Activated CD8-positive, alpha-beta T cell treated with anti-CD3 and anti-CD28 coated beads for 36 hours (primary cell): Measurements from ENCODE around the gene MAPK8IP1. TPM values are rescaled to one million over a fixed set of nuclear protein-coding genes. Genes with fewer than 3 reads are reported as not detected.
"Not testable (repeated sequence)": the region's sequence is repeated elsewhere in the genome, so short reads cannot be mapped to it uniquely, and the experiment has no call there.

ENCODE experiments used
- ATAC-seq: fragments of 200-7000 bp; cut with Tn5 transposase; one replicate; pipeline ENCODE4 v1.10.0; 2021; ENCODE audit warnings: mild to moderate bottlenecking, moderate library complexity
- CTCF ChIA-PET: fragments of 350-600 bp; sonication (Branson Sonifier 250); formaldehyde crosslinking; loops from one replicate; lab custom pipeline; 2021; ENCODE audit warnings: antibody characterized with exemption; lab: Charles Lee
- POLR2A ChIA-PET: fragments of 350-600 bp; sonication (Branson Sonifier 250); formaldehyde crosslinking; loops from one replicate; lab custom pipeline; 2021; ENCODE audit warnings: antibody characterized with exemption; lab: Charles Lee
- DNase-seq: peaks from one replicate; pipeline ENCODE4 v3.0.0-alpha.2; 2020
- H3K27ac Mint-ChIP-seq: one replicate; pipeline ENCODE4 v1.8.0; 2021; ENCODE audit warnings: mild to moderate bottlenecking, mixed read lengths
- H3K27me3 Mint-ChIP-seq: one replicate; pipeline ENCODE4 v1.8.0; 2021; ENCODE audit warnings: mixed read lengths
- H3K36me3 Mint-ChIP-seq: one replicate; pipeline ENCODE4 v1.8.0; 2021; ENCODE audit warnings: low read depth, mixed read lengths
- H3K4me1 Mint-ChIP-seq: one replicate; pipeline ENCODE4 v1.8.0; 2021; ENCODE audit warnings: low read depth, mixed read lengths
- H3K4me3 Mint-ChIP-seq: one replicate; pipeline ENCODE4 v1.8.0; 2021; ENCODE audit warnings: mild to moderate bottlenecking, moderate library complexity, mixed read lengths
- H3K9me3 Mint-ChIP-seq: one replicate; pipeline ENCODE4 v1.8.0; 2021; ENCODE audit warnings: mixed read lengths
- intact Hi-C: fragments of 100-400 bp; cut with micrococcal nuclease; formaldehyde crosslinking; loops from one replicate; pipeline ENCODE4 v1.10.0; 2022
- total RNA-seq, 2 experiments: library from RNA; stranded (reverse); gene quantifications; one replicate each; pipeline ENCODE4 v1.2.3, GENCODE V29; 2021
- TF ChIP-seq, protein P1 (sequence below): fragments of 200-600 bp; IDR thresholded peaks from one replicate; pipeline ENCODE4 v1.8.0; 2022; ENCODE audit warnings: antibody characterized with exemption, mild to moderate bottlenecking

Gene MAPK8IP1
- total RNA-seq, 2 experiments from 2014 or later = 1.4 to 1.8 TPM

DNA sequence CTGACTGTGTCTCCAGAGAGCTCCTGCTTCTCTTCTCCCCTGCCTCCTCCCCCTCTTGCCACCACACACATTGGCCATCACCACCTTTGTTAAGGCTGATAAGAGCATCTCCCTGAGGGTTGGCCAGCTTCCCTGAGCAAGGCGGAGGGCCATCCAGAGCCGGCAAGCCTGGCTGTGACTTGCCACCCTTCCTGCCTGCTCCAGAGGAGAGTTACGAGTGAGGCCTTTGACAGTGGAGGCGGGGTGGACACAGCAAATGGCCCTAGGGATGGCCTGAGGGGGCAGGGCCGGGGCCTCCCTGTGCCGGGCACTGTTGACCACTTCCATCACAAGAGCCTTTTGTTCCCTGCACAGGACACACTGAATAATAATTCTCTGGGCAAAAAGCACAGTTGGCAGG is 16.2 kb downstream of the MAPK8IP1 start:
- Mint-ChIP-seq H3K27ac (no peak overlapping the region), H3K4me3 (no peak overlapping the region), H3K36me3 (no peaks in the 10 kb centered on the region), H3K27me3 (peaks cover 9% of the 10 kb centered on the region), H3K9me3 (no peaks in the 10 kb centered on the region), H3K4me1 (peaks cover 10% of the 10 kb centered on the region)
- ATAC-seq (no peak), DNase-seq (no peak)
- TF ChIP-seq, protein P1, sequence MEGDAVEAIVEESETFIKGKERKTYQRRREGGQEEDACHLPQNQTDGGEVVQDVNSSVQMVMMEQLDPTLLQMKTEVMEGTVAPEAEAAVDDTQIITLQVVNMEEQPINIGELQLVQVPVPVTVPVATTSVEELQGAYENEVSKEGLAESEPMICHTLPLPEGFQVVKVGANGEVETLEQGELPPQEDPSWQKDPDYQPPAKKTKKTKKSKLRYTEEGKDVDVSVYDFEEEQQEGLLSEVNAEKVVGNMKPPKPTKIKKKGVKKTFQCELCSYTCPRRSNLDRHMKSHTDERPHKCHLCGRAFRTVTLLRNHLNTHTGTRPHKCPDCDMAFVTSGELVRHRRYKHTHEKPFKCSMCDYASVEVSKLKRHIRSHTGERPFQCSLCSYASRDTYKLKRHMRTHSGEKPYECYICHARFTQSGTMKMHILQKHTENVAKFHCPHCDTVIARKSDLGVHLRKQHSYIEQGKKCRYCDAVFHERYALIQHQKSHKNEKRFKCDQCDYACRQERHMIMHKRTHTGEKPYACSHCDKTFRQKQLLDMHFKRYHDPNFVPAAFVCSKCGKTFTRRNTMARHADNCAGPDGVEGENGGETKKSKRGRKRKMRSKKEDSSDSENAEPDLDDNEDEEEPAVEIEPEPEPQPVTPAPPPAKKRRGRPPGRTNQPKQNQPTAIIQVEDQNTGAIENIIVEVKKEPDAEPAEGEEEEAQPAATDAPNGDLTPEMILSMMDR = no peak
- POLR2A ChIA-PET = interaction anchor here (0.9 kb wide), 1 partner anchor 18 kb away, joined by 3 read pairs; no protein-coding TSS in a partner anchor
- CTCF ChIA-PET = no interaction called here
- intact Hi-C loops = no loop called here

DNA sequence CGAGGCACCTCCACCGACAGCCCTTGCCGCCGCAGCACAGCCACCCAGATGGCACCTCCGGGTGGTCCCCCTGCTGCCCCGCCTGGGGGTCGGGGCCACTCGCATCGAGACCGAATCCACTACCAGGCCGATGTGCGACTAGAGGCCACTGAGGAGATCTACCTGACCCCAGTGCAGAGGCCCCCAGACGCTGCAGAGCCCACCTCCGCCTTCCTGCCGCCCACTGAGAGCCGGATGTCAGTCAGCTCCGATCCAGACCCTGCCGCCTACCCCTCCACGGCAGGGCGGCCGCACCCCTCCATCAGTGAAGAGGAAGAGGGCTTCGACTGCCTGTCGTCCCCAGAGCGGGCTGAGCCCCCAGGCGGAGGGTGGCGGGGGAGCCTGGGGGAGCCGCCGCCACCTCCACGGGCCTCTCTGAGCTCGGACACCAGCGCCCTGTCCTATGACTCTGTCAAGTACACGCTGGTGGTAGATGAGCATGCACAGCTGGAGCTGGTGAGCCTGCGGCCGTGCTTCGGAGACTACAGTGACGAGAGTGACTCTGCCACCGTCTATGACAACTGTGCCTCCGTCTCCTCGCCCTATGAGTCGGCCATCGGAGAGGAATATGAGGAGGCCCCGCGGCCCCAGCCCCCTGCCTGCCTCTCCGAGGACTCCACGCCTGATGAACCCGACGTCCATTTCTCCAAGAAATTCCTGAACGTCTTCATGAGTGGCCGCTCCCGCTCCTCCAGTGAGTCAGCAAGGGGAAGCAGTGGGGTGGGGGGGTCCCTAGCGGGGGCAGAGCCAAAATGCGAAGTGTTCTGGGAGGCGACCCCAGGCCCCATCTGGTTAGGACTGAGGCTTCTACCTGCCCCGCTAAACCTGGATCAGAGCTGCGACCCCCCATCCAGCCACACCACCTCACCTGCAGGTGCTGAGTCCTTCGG is 17.3 kb downstream of the MAPK8IP1 start:
- TF ChIP-seq, protein P1 = no peak
- H3K27ac Mint-ChIP-seq = no peak overlapping the region
- CTCF ChIA-PET = no interaction called here
- POLR2A ChIA-PET = no interaction called here
- no peak overlapping the region for H3K4me3 Mint-ChIP-seq
- intact Hi-C loops = no loop called here
- no peak for DNase-seq
- no peaks in the 10 kb centered on the region for H3K9me3 Mint-ChIP-seq
- H3K27me3 Mint-ChIP-seq = peaks cover 7% of the 10 kb centered on the region
- no peaks in the 10 kb centered on the region for H3K36me3 Mint-ChIP-seq
- peaks cover 10% of the 10 kb centered on the region for H3K4me1 Mint-ChIP-seq
- no peak for ATAC-seq

DNA sequence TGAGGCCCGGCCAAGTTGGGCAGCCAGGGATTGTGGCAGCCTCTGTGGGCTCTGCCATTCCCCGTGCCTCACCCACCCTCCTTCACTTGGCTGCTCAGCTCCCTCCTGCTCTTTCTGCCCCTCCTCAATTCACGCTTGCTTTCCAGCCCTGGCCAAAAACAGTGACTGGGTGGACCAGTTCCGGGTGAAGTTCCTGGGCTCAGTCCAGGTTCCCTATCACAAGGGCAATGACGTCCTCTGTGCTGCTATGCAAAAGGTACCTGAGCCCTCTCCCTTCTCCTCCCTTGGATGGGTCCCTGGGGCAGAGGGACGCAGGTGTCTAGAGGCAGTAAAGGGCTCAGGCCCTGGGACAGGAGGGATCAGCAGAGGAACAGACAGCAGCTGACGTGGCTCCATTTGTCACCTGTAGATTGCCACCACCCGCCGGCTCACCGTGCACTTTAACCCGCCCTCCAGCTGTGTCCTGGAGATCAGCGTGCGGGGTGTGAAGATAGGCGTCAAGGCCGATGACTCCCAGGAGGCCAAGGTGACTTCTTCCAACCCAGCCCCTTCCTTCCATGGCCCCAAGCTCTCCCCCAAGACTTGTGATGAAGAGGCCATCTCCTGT is 19.0 kb downstream of the MAPK8IP1 start:
- DNase-seq = no peak
- ChIA-PET CTCF (no interaction called here), POLR2A (no interaction called here)
- Mint-ChIP-seq H3K9me3 (no peaks in the 10 kb centered on the region), H3K4me1 (peaks cover 10% of the 10 kb centered on the region), H3K36me3 (no peaks in the 10 kb centered on the region), H3K27ac (no peak overlapping the region), H3K27me3 (peaks cover 3% of the 10 kb centered on the region), H3K4me3 (no peak overlapping the region)
- TF ChIP-seq, protein P1 = no peak
- intact Hi-C loops = no loop called here
- no peak for ATAC-seq

DNA sequence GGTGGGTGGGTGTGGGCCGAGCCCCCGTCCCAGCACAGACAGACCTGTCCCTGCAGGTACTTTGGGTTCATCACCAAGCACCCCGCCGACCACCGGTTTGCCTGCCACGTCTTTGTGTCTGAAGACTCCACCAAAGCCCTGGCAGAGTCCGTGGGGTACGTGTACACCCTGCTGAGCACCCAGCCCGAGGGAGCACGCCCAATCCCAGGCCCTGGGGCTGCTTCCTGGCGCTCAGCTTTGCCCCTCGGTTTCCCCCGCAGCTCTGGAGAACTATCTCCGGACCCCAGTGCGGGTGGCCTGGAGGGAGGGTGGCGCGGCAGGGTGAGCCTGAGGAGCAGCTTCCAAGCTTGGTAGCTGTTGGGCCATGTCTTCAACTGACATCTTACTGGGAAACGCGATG is 19.6 kb downstream of the MAPK8IP1 start:
- Mint-ChIP-seq H3K4me3 (no peak overlapping the region), H3K36me3 (no peaks in the 10 kb centered on the region), H3K27me3 (peaks cover 3% of the 10 kb centered on the region), H3K9me3 (no peaks in the 10 kb centered on the region), H3K4me1 (peaks cover 10% of the 10 kb centered on the region), H3K27ac (no peak overlapping the region)
- intact Hi-C loops = no loop called here
- POLR2A ChIA-PET = no interaction called here
- TF ChIP-seq, protein P1 = no peak
- DNase-seq (no peak), ATAC-seq (no peak)
- CTCF ChIA-PET = no interaction called here

DNA sequence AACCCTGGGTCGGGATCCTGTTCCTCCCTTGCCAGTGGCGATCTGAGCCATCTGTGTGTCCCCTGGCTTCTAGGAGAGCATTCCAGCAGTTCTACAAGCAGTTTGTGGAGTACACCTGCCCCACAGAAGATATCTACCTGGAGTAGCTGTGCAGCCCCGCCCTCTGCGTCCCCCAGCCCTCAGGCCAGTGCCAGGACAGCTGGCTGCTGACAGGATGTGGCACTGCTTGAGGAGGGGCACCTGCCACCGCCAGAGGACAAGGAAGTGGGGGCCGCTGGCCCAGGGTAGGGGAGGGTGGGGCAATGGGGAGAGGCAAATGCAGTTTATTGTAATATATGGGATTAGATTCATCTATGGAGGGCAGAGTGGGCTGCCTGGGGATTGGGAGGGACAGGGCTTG is 20.1 kb downstream of the MAPK8IP1 start:
- ATAC-seq, H3K4me1 Mint-ChIP-seq, intact Hi-C loops, H3K27me3 Mint-ChIP-seq, DNase-seq, H3K27ac Mint-ChIP-seq, H3K9me3 Mint-ChIP-seq, CTCF ChIA-PET, H3K36me3 Mint-ChIP-seq, H3K4me3 Mint-ChIP-seq, POLR2A ChIA-PET: not testable (repeated sequence)
